Erythroblast (primary cell): ENCODE results near the gene RAX2.
"Not testable (repeated sequence)": the region's sequence is repeated elsewhere in the genome, so short reads cannot be mapped to it uniquely, and the experiment has no call there.

Experiments used
- DNase-seq, 2 experiments: peaks; one replicate each; lab custom pipeline; 2025; lab: John Stamatoyannopoulos, UW
- GATA1 ChIP-seq: IDR thresholded peaks from 2 replicates; pipeline ENCODE4 v1.6.1; 2011; ENCODE audit warnings: low read depth, mild to moderate bottlenecking, control low read depth, low read length, moderate library complexity
- POLR2A ChIP-seq: IDR thresholded peaks from 2 replicates; pipeline ENCODE4 v1.6.1; 2011; ENCODE audit warnings: mild to moderate bottlenecking, low read length

RAX2 gene

DNA sequence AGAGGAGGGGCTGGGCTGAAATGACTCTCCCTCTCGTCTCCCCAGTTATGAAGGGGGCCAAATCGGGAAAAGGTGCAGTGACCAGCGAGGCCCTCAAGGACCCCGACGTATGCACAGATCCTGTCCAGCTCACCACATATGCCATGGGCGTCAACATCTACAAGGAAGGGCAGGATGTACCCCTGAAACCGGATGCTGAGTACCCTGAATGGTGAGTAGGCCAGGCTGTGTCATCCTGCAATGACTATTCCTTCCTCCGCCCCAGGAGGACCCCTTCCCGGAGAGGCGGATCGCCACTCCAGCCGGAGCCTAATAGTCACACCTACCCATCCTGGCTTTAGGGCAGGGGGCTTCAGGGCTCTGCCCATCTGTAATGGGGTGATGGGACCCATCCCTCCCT, 6.9 kb downstream of the RAX2 start:
- DNase-seq = no peak
- no peak for TF ChIP-seq GATA1
- TF ChIP-seq POLR2A = no peak

- TF ChIP-seq GATA1 (no peak), POLR2A (peak; percentile 94)
- peak; percentile 99 to 100 for DNase-seq
Observed at GRCh38 chr19:3762501-3763459, 9.2 kb downstream of the RAX2 start, which contains the start of gene MRPL54. Gene MRPL54 (plus strand): TSS chr19:3762682. CDS start chr19:3762701, 19 bp downstream.

- TF ChIP-seq GATA1 (no peak), POLR2A (no peak)
- DNase-seq = no peak
Observed at GRCh38 chr19:3762130-3762473, 9.9 kb downstream of the RAX2 start.

DNA sequence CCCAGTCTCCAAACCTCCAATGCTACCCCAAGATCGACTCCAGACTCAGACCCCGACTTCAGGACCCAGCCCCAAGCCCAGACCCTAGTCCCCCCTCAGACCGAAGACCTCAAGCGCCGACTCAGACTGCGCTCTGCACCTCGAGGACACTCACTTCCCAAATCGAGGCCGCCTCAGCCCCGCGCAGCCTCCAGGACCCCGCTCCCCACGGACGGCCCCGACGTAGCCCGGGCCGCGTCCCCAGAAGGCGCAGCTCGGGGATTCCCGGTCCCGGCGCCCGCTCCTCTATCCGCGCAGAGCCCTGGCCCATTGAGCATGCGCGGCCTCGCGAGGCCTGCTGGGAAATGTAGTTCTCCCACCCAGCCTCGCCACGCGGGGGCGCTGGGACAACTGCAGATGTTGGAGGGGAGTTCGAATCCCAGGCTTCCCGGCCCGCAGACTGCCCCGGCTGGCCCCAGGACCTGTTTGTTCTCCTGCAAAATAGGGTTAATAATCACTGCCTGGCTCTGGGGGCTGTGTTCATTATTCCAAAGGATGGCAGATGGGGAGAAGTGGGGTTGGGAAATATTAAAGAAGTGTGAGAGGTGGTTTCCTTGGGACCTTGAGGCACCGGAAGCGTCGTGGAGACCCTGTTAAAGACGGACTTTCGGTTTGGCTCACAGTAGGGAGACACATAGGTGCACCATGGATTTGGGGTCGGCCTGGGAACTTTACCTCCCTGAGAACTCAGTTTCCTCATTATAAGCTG, 10.5 kb downstream of the RAX2 start, which contains the start of gene APBA3:
APBA3 (minus strand) TSS at position 311 of the 748 bp plus-strand sequence. CDS start 1,428 bp downstream, outside the sequence.
- DNase-seq = peak; percentile 93 to 97
- TF ChIP-seq GATA1 = no peak
- peak; percentile 53 for TF ChIP-seq POLR2A

DNA sequence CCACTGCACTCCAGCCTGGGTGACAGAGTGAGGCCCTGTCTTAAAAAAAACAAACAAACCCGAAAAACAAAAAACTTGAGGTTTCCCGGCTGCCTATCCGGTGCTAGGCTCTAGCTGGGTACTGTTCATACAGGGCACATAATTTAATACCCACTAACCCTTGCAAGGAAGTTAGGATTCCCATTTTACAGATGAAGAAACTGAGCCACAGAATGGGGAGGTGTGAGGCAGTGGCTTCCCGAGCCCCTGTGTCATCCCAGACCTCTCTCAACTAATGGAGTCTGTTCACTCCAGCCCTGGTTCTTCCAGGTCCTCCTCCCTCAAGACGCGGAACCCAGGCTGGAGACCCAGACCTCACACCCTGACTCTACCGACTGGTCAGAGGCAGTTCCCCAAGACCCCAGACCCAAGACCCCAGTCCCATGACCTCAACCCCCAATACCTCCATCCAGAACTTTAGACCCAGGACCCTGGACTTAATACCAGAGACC, 11.1 kb downstream of the RAX2 start:
- TF ChIP-seq GATA1 (no peak), POLR2A (no peak)
- DNase-seq = peak in 1 of 2 experiments; percentile 46

DNA sequence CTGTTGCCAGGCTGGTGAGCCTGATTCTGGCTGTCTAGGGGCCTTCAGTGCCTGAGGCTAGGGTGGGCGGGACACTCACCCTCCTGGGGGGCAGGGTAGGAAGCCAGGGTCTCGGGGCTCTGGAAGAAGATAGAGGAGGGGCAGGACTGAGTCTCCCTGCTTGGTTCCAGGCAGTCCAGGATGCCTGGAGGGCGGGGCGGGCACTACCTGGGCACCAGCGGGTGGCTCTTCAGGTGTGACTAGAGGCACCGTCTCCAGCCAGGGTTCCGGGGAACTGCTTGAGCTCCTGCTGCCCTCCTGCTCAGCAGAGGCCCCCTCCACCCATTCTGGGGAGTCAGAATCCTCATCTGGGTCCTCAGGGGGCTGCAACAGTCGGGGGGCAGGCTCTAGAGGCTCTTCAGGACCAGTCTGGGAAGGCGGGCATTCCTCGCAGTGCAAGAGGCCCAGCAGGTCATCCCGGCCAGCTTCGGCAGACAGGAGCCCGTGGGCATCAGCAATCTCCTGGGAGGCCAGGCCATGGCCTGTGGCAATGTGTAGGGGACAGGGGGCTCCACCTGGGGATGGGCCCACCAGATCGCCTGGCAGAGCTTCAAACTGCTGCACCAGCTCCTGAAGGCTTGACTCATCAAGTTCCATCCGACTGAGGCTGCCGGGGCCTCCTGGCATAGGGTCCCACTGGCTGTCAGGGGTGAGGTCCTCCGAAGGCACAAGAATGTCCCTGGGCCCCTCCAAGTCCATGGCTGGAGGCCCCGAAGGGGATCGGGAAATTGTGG, 12.4 kb downstream of the RAX2 start:
- TF ChIP-seq POLR2A (no peak), GATA1 (no peak)
- DNase-seq = no peak

- DNase-seq = not testable (repeated sequence)
Observed at GRCh38 chr19:3758297-3758696, 13.7 kb downstream of the RAX2 start.

GRCh38 chr19:3757705-3758104, 14.3 kb downstream of the RAX2 start:
- not testable (repeated sequence) for DNase-seq

DNA sequence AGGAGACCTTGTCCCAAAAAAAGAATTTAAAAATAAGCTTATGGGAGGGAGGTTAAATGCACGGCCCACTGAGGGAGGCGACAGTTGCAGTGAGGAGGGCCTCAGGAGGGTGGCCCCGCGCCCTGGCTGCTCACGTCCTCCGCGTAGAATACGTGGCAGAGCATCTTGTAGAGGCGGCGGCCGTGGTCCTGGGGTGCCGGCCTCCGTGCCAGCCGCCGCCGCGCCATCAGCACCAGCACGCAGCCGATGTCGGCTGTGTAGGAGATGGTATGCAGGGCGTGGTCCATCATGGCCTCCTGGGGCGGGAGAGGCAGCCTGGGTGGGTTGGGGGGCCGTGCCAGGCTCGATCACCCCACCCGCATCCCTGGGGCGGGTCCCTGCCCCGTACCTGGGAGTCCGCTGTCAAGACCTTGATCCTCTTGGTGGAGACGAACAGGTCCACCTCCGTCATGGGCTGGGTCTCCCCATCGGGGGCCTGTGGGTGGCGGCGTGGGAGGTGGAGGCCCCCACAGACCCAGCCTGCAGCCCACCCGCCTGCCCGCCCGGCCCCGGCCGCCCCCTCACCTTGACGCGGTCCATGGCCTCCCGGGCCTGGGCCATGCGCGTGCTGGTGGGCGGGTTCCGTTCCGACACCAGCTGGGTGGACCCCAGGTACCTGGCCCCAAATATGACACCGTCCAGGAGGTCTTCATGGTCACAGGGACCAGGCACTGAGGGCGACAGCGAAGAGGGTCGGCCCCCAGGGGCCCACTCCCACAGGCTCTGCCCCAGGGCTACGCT, 18.2 kb downstream of the RAX2 start:
- no peak for TF ChIP-seq POLR2A
- TF ChIP-seq GATA1 = no peak
- no peak for DNase-seq

GRCh38 chr19:3752492-3752891, 19.5 kb downstream of the RAX2 start:
- no peak for DNase-seq
- TF ChIP-seq POLR2A (no peak), GATA1 (no peak)

GRCh38 chr19:3751236-3751635, 20.8 kb downstream of the RAX2 start:
- DNase-seq = no peak
- no peak for TF ChIP-seq POLR2A
- no peak for TF ChIP-seq GATA1

GRCh38 chr19:3750211-3750610, 21.8 kb downstream of the RAX2 start:
- TF ChIP-seq GATA1 = no peak
- TF ChIP-seq POLR2A = no peak

DNA sequence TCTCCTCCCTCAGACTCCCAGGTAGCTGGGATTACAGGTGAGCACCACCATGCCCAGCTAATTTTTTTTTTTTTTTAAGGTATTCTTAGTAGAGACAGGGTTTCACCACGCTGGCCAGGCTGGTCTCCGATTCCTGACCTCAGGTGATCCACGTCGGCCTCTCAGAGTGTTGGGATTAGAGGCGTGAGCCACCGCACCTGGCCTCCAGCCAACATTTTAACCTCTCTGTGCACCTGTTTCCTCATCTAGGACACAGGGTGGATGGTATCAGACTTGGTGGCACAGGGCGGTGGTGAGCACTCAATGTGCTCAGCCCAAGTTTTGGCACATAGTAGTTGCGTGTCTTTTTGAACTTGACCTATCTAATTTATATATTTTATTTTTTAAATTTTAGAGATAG, 23.1 kb downstream of the RAX2 start:
- TF ChIP-seq GATA1 = no peak
- TF ChIP-seq POLR2A = no peak
- DNase-seq = no peak

More at GRCh38 chr19:3750211-3750610, 21.8 kb downstream of the RAX2 start:
- DNase-seq = no peak
